H9 (cell line): Measurements from ENCODE around the gene SREBF2. TPM values are rescaled to one million over a fixed set of nuclear protein-coding genes. Genes with fewer than 3 reads are reported as not detected.

ENCODE experiments used
- DNase-seq: peaks from one replicate; pipeline ENCODE4 v3.0.0-alpha.2; 2017
- H2AFZ ChIP-seq: one replicate; pipeline ENCODE4 v1.6.1; 2013; ENCODE audit warnings: mild to moderate bottlenecking, low read length, control low read depth, moderate library complexity
- H2AK5ac ChIP-seq: 2 replicates; pipeline ENCODE4 v1.6.1; 2013; ENCODE audit warnings: low read length, control low read depth, mixed read lengths; ENCODE audit not compliant: insufficient read length
- H2BK120ac ChIP-seq: one replicate; pipeline ENCODE4 v1.6.1; 2013; ENCODE audit warnings: low read depth, mild to moderate bottlenecking, low read length, control low read depth, inconsistent platforms; ENCODE audit not compliant: poor library complexity, severe bottlenecking
- H2BK12ac ChIP-seq: 2 replicates; pipeline ENCODE4 v1.6.1; 2013; ENCODE audit warnings: low read length, control low read depth, mixed read lengths, low read depth; ENCODE audit not compliant: insufficient read length
- H2BK15ac ChIP-seq: 2 replicates; pipeline ENCODE4 v1.6.1; 2013; ENCODE audit warnings: low read depth, low read length, control low read depth
- H2BK20ac ChIP-seq: one replicate; pipeline ENCODE4 v1.6.1; 2013; ENCODE audit warnings: low read depth, mild to moderate bottlenecking, low read length, control low read depth, inconsistent platforms; ENCODE audit not compliant: poor library complexity, severe bottlenecking
- H2BK5ac ChIP-seq: 2 replicates; pipeline ENCODE4 v1.6.1; 2013; ENCODE audit warnings: low read length, control low read depth, mixed read lengths; ENCODE audit not compliant: insufficient read length
- H3K14ac ChIP-seq: 2 replicates; pipeline ENCODE4 v1.6.1; 2013; ENCODE audit warnings: low read length, control low read depth; ENCODE audit not compliant: insufficient read depth
- H3K18ac ChIP-seq: 2 replicates; pipeline ENCODE4 v1.6.1; 2013; ENCODE audit warnings: low read depth, mild to moderate bottlenecking, mixed read lengths, low read length, control low read depth; ENCODE audit not compliant: insufficient read length
- H3K23ac ChIP-seq: 2 replicates; pipeline ENCODE4 v1.6.1; 2013; ENCODE audit warnings: low read length, control low read depth, mixed read lengths, low read depth; ENCODE audit not compliant: insufficient read length
- H3K23me2 ChIP-seq: 2 replicates; pipeline ENCODE4 v1.6.1; 2013; ENCODE audit warnings: low read depth, mild to moderate bottlenecking, mixed read lengths, low read length, control low read depth; ENCODE audit not compliant: insufficient read length, poor library complexity, severe bottlenecking
- H3K27ac ChIP-seq: 2 replicates; pipeline ENCODE4 v1.5.1; 2013; ENCODE audit warnings: low read length, control low read depth, mixed read lengths, low read depth; ENCODE audit not compliant: insufficient read length
- H3K27me3 ChIP-seq: 2 replicates; pipeline ENCODE4 v1.6.1; 2013; ENCODE audit warnings: low read length, control low read depth, inconsistent platforms; ENCODE audit not compliant: insufficient read depth
- H3K4ac ChIP-seq: 2 replicates; pipeline ENCODE4 v1.6.1; 2013; ENCODE audit warnings: low read depth, mild to moderate bottlenecking, control low read depth, inconsistent platforms, low read length, moderate library complexity
- H3K4me1 ChIP-seq: 2 replicates; pipeline ENCODE4 v1.6.1; 2013; ENCODE audit warnings: low read length, control low read depth, inconsistent platforms; ENCODE audit not compliant: insufficient read depth
- H3K4me2 ChIP-seq: 2 replicates; pipeline ENCODE4 v1.6.1; 2013; ENCODE audit warnings: low read length, control low read depth, mixed read lengths; ENCODE audit not compliant: insufficient read length, insufficient read depth
- H3K56ac ChIP-seq: 2 replicates; pipeline ENCODE4 v1.6.1; 2013; ENCODE audit warnings: low read depth, mild to moderate bottlenecking, mixed read lengths, low read length, control low read depth; ENCODE audit not compliant: insufficient read length
- H3K79me1 ChIP-seq: 2 replicates; pipeline ENCODE4 v1.6.1; 2013; ENCODE audit warnings: low read depth, mild to moderate bottlenecking, moderate library complexity, low read length, control low read depth, inconsistent platforms; ENCODE audit not compliant: insufficient read depth, poor library complexity, severe bottlenecking
- H3K79me2 ChIP-seq: 2 replicates; pipeline ENCODE4 v1.6.1; 2013; ENCODE audit warnings: low read length, control low read depth, inconsistent platforms; ENCODE audit not compliant: insufficient read depth
- H3K9ac ChIP-seq: 2 replicates; pipeline ENCODE4 v1.6.1; 2013; ENCODE audit warnings: low read length, control low read depth, mixed read lengths; ENCODE audit not compliant: insufficient read length; ENCODE audit errors: extremely low read depth
- H3K9me3 ChIP-seq: one replicate; pipeline ENCODE4 v1.6.1; 2013; ENCODE audit warnings: low read depth, low read length, inconsistent platforms; ENCODE audit not compliant: control insufficient read depth
- H3T11ph ChIP-seq: one replicate; pipeline ENCODE4 v1.6.1; 2013; ENCODE audit warnings: mild to moderate bottlenecking, low read length, control low read depth, inconsistent platforms
- H4K20me1 ChIP-seq: one replicate; pipeline ENCODE4 v1.6.1; 2013; ENCODE audit not compliant: control insufficient read depth, insufficient read length, insufficient read depth
- H4K5ac ChIP-seq: 2 replicates; pipeline ENCODE4 v1.6.1; 2013; ENCODE audit warnings: low read depth, mild to moderate bottlenecking, mixed read lengths, low read length, control low read depth; ENCODE audit not compliant: insufficient read length
- H4K8ac ChIP-seq: replicated peaks from 2 replicates; pipeline ENCODE4 v1.6.1; 2013; ENCODE audit warnings: low read length, control low read depth, mixed read lengths, low read depth; ENCODE audit not compliant: insufficient read length
- H4K91ac ChIP-seq: 2 replicates; pipeline ENCODE4 v1.6.1; 2013; ENCODE audit warnings: low read depth, mild to moderate bottlenecking, moderate library complexity, mixed read lengths, low read length, control low read depth; ENCODE audit not compliant: insufficient read length
- H3K27ac Mint-ChIP-seq, 3 experiments: 2 replicates in 2 of 3; 3 replicates in 1 of 3; pipeline ENCODE4 v1.8.0; 2020 to 2021; ENCODE audit warnings: mixed read lengths in 3 of 3, mild to moderate bottlenecking in 1 of 3, moderate library complexity in 1 of 3
- H3K27me3 Mint-ChIP-seq: 2 replicates; pipeline ENCODE4 v1.8.0; 2021; ENCODE audit warnings: low read depth, mild to moderate bottlenecking, moderate library complexity, mixed read lengths
- H3K36me3 Mint-ChIP-seq, 3 experiments: 2 replicates in 2 of 3; 3 replicates in 1 of 3; pipeline ENCODE4 v1.8.0; 2020 to 2021; ENCODE audit warnings: low read depth in 3 of 3, mixed read lengths in 3 of 3; ENCODE audit not compliant: insufficient read depth in 1 of 3
- H3K4me1 Mint-ChIP-seq, 2 experiments: 2 replicates each; pipeline ENCODE4 v1.8.0; 2020; ENCODE audit warnings: mixed read lengths in 2 of 2
- H3K4me3 Mint-ChIP-seq, 2 experiments: 2 replicates in 1 of 2; 3 replicates in 1 of 2; pipeline ENCODE4 v1.8.0; 2020 to 2021; ENCODE audit warnings: mild to moderate bottlenecking in 2 of 2, mixed read lengths in 2 of 2, moderate library complexity in 1 of 2
- H3K9me3 Mint-ChIP-seq, 2 experiments: 2 replicates in 1 of 2; 3 replicates in 1 of 2; pipeline ENCODE4 v1.8.0; 2020; ENCODE audit warnings: mild to moderate bottlenecking in 2 of 2, mixed read lengths in 2 of 2, moderate library complexity in 1 of 2
- WGBS: extraction: QIAGEN DNeasy Blood & Tissue Kit; methylation state at CpG from one replicate; pipeline ENCODE4 v1.1.7; 2013; ENCODE audit warnings: missing lambda C conversion rate, low lambda C conversion rate, mixed read lengths; ENCODE audit not compliant: insufficient read length; ENCODE audit errors: extremely low coverage; 5-methylcytosine and 5-hydroxymethylcytosine counted together
- total RNA-seq: library from RNA; stranded (reverse); gene quantifications from 2 replicates; pipeline ENCODE4 v1.2.1, GENCODE V29; 2021
- TF ChIP-seq, protein P1 (sequence below): fragments of 200-600 bp; sonication (generic); conservative IDR thresholded peaks from 3 replicates; pipeline ENCODE4 v1.8.0; 2021; ENCODE audit warnings: antibody characterized with exemption, mild to moderate bottlenecking

Gene SREBF2
- total RNA-seq, 1 experiment from 2014 or later: 146 TPM

DNA sequence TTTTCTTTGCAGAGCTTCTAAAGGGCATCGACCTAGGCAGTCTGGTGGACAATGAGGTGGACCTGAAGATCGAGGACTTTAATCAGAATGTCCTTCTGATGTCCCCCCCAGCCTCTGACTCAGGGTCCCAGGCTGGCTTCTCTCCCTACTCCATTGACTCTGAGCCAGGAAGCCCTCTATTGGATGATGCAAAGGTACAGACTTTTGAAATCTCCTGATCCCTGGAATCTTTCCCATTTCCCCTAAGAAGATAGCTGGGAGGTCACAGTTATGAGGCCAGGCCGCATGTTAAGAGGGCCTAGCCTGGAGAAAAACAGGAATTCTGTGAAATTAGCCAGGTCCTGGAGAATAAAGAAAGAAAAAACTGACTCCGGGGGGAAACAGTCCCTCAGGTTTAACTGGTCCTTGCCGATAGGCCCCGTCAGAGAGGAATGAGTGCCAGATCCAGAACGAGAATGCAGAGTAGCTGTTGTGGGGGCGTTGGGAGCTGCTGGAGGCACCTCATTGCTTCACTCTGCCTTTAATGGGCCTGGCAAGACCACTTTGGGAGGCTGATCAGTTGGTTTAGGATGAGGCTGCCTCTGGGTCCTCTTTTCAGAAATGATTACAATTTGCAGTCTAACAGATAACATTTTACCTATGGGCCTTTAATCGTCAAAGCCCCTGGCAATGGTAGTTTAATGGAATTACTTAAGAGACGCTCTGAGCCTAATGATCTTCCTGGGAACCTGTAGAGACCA, 42.8 kb downstream of the SREBF2 start:
- Histone ChIP-seq H2BK5ac (no peak overlapping the region), H2BK20ac (no peak overlapping the region), H2BK15ac (no peak overlapping the region), H3K4me2 (no peak overlapping the region), H2BK120ac (no peak overlapping the region), H4K20me1 (no peaks in the 10 kb centered on the region), H3T11ph (no peak overlapping the region), H3K27ac (no peak overlapping the region), H3K79me1 (no peaks in the 10 kb centered on the region), H4K91ac (no peak overlapping the region), H3K18ac (no peak overlapping the region), H4K8ac (no peak overlapping the region), H3K4me1 (no peaks in the 10 kb centered on the region), H2AK5ac (no peak overlapping the region), H2AFZ (no peak overlapping the region), H3K14ac (no peak overlapping the region), H3K4ac (no peak overlapping the region), H3K56ac (no peak overlapping the region), H3K79me2 (no peaks in the 10 kb centered on the region), H2BK12ac (no peak overlapping the region), H3K9ac (no peak overlapping the region), H4K5ac (no peak overlapping the region), H3K23me2 (no peaks in the 10 kb centered on the region), H3K9me3 (no peaks in the 10 kb centered on the region), H3K27me3 (no peaks in the 10 kb centered on the region), H3K23ac (no peak overlapping the region)
- TF ChIP-seq, protein P1, sequence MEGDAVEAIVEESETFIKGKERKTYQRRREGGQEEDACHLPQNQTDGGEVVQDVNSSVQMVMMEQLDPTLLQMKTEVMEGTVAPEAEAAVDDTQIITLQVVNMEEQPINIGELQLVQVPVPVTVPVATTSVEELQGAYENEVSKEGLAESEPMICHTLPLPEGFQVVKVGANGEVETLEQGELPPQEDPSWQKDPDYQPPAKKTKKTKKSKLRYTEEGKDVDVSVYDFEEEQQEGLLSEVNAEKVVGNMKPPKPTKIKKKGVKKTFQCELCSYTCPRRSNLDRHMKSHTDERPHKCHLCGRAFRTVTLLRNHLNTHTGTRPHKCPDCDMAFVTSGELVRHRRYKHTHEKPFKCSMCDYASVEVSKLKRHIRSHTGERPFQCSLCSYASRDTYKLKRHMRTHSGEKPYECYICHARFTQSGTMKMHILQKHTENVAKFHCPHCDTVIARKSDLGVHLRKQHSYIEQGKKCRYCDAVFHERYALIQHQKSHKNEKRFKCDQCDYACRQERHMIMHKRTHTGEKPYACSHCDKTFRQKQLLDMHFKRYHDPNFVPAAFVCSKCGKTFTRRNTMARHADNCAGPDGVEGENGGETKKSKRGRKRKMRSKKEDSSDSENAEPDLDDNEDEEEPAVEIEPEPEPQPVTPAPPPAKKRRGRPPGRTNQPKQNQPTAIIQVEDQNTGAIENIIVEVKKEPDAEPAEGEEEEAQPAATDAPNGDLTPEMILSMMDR: no peak
- H3K36me3 Mint-ChIP-seq: peaks cover 36 to 90% (median 80%) of the 10 kb centered on the region in 3 experiments; a peak in 6 of 7 replicates
- peak overlapping the region in 1 of 3 experiments; percentile 74; a peak in 2 of 7 replicates for H3K27ac Mint-ChIP-seq
- no peak overlapping the region for H3K4me3 Mint-ChIP-seq
- no peaks in the 10 kb centered on the region for H3K9me3 Mint-ChIP-seq
- no peak for DNase-seq
- no CpG with 5 or more reads among the region's 10 CpGs for WGBS
- no peaks in the 10 kb centered on the region for H3K4me1 Mint-ChIP-seq
- H3K27me3 Mint-ChIP-seq: no peaks in the 10 kb centered on the region
